ENCODE measurements around the gene CCDC51.

The CCDC51 gene

GRCh38 chr3:48436477-48436787, 3.5 kb downstream of the CCDC51 start:
- no peak overlapping the region for H3K4me2 ChIP-seq (ENCODE audit: low read depth, low read length, poor library complexity, severe bottlenecking)
- H3K9me3 ChIP-seq (ENCODE audit: insufficient read depth, low read length), result no peaks in the 10 kb centered on the region
- H3K36me3 ChIP-seq (ENCODE audit: low read length), result 0 out of 2 replicates have a peak, but pooled peaks cover 1% of the 10 kb centered on the region
- H4K20me1 ChIP-seq (ENCODE audit: low read depth, low read length), result no peaks in the 10 kb centered on the region
- H3K27ac ChIP-seq (ENCODE audit: low read depth, low read length), result peak overlapping the region; percentile 6; the same call in 1 of the 2 replicates
- TF ChIP-seq, protein P1, sequence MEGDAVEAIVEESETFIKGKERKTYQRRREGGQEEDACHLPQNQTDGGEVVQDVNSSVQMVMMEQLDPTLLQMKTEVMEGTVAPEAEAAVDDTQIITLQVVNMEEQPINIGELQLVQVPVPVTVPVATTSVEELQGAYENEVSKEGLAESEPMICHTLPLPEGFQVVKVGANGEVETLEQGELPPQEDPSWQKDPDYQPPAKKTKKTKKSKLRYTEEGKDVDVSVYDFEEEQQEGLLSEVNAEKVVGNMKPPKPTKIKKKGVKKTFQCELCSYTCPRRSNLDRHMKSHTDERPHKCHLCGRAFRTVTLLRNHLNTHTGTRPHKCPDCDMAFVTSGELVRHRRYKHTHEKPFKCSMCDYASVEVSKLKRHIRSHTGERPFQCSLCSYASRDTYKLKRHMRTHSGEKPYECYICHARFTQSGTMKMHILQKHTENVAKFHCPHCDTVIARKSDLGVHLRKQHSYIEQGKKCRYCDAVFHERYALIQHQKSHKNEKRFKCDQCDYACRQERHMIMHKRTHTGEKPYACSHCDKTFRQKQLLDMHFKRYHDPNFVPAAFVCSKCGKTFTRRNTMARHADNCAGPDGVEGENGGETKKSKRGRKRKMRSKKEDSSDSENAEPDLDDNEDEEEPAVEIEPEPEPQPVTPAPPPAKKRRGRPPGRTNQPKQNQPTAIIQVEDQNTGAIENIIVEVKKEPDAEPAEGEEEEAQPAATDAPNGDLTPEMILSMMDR (IDR thresholded peaks at IDR 0.05; ENCODE audit: insufficient read depth, low read length, poor library complexity, severe bottlenecking), result no peak
- TF ChIP-seq EZH2phosphoT487 (conservative IDR thresholded peaks at IDR 0.05; ENCODE audit: low read length), result no peak
- H3K9ac ChIP-seq (ENCODE audit: low read length), result no peak overlapping the region
- H2AFZ ChIP-seq (ENCODE audit: low read depth, low read length, severe bottlenecking), result no peak overlapping the region
- H3K9me2 ChIP-seq (replicated peaks; ENCODE audit: insufficient read depth, low read length), result no peaks in the 10 kb centered on the region
- H3K4me3 ChIP-seq (ENCODE audit: insufficient read depth, low read length, poor library complexity, severe bottlenecking), result no peak overlapping the region
- H3K79me2 ChIP-seq (ENCODE audit: insufficient read depth, low read length), result peaks cover 19% of the 10 kb centered on the region
- no peaks in the 10 kb centered on the region for H3K27me3 ChIP-seq (ENCODE audit: low read length)
- H3F3A ChIP-seq (ENCODE audit: insufficient read depth), result peaks cover 17% of the 10 kb centered on the region

- peaks cover 14% of the 10 kb centered on the region for H3K79me2 ChIP-seq (ENCODE audit: insufficient read depth, low read length)
- no peaks in the 10 kb centered on the region for H3K9me3 ChIP-seq (ENCODE audit: insufficient read depth, low read length)
- peak overlapping the region; percentile 6; the same call in 1 of the 2 replicates for H3K27ac ChIP-seq (ENCODE audit: low read depth, low read length)
- peaks cover 15% of the 10 kb centered on the region for H3F3A ChIP-seq (ENCODE audit: insufficient read depth)
- H3K27me3 ChIP-seq (ENCODE audit: low read length), result no peaks in the 10 kb centered on the region
- H3K36me3 ChIP-seq (ENCODE audit: low read length), result no peaks in the 10 kb centered on the region
- H3K4me3 ChIP-seq (ENCODE audit: insufficient read depth, low read length, poor library complexity, severe bottlenecking), result no peak overlapping the region
- H3K9ac ChIP-seq (ENCODE audit: low read length), result no peak overlapping the region
- H3K4me2 ChIP-seq (ENCODE audit: low read depth, low read length, poor library complexity, severe bottlenecking), result peak overlapping the region; percentile 11
- no peaks in the 10 kb centered on the region for H4K20me1 ChIP-seq (ENCODE audit: low read depth, low read length)
- TF ChIP-seq, protein P1 (IDR thresholded peaks at IDR 0.05; ENCODE audit: insufficient read depth, low read length, poor library complexity, severe bottlenecking), result peak; percentile 100
- TF ChIP-seq EZH2phosphoT487 (conservative IDR thresholded peaks at IDR 0.05; ENCODE audit: low read length), result no peak
- H2AFZ ChIP-seq (ENCODE audit: low read depth, low read length, severe bottlenecking), result no peak overlapping the region
- no peaks in the 10 kb centered on the region for H3K9me2 ChIP-seq (replicated peaks; ENCODE audit: insufficient read depth, low read length)
Measured at GRCh38 chr3:48435774-48436476, 4.0 kb downstream of the CCDC51 start.

- Histone ChIP-seq H3K4me3 (ENCODE audit: insufficient read depth, low read length, poor library complexity, severe bottlenecking) (no peak overlapping the region), H3F3A (ENCODE audit: insufficient read depth) (peaks cover 15% of the 10 kb centered on the region), H3K9ac (ENCODE audit: low read length) (no peak overlapping the region), H3K27me3 (ENCODE audit: low read length) (no peaks in the 10 kb centered on the region), H3K27ac (ENCODE audit: low read depth, low read length) (no peak overlapping the region), H3K9me2 (replicated peaks; ENCODE audit: insufficient read depth, low read length) (no peaks in the 10 kb centered on the region), H3K36me3 (ENCODE audit: low read length) (no peaks in the 10 kb centered on the region), H3K79me2 (ENCODE audit: insufficient read depth, low read length) (peaks cover 7% of the 10 kb centered on the region), H3K4me2 (ENCODE audit: low read depth, low read length, poor library complexity, severe bottlenecking) (no peak overlapping the region), H2AFZ (ENCODE audit: low read depth, low read length, severe bottlenecking) (no peak overlapping the region), H3K9me3 (ENCODE audit: insufficient read depth, low read length) (no peaks in the 10 kb centered on the region), H4K20me1 (ENCODE audit: low read depth, low read length) (no peaks in the 10 kb centered on the region)
- TF ChIP-seq, protein P1 (IDR thresholded peaks at IDR 0.05; ENCODE audit: insufficient read depth, low read length, poor library complexity, severe bottlenecking), result no peak
- no peak for TF ChIP-seq EZH2phosphoT487 (conservative IDR thresholded peaks at IDR 0.05; ENCODE audit: low read length)
Measured at GRCh38 chr3:48435223-48435595, 4.7 kb downstream of the CCDC51 start.

Data from SU-DHL-6 (cell line).